HL-60/S4 (cell line): Measurements from ENCODE around the gene ENOX1.
"Not testable (repeated sequence)": the region's sequence is repeated elsewhere in the genome, so short reads cannot be mapped to it uniquely, and the experiment has no call there.

Experiments
- in situ Hi-C: fragments of 300-500 bp; cut with MboI; formaldehyde crosslinking; loops from 2 replicates; pipeline ENCODE4 v1.14.3; 2022; ENCODE audit warnings: low sequenced_read_pairs

The ENOX1 gene

DNA sequence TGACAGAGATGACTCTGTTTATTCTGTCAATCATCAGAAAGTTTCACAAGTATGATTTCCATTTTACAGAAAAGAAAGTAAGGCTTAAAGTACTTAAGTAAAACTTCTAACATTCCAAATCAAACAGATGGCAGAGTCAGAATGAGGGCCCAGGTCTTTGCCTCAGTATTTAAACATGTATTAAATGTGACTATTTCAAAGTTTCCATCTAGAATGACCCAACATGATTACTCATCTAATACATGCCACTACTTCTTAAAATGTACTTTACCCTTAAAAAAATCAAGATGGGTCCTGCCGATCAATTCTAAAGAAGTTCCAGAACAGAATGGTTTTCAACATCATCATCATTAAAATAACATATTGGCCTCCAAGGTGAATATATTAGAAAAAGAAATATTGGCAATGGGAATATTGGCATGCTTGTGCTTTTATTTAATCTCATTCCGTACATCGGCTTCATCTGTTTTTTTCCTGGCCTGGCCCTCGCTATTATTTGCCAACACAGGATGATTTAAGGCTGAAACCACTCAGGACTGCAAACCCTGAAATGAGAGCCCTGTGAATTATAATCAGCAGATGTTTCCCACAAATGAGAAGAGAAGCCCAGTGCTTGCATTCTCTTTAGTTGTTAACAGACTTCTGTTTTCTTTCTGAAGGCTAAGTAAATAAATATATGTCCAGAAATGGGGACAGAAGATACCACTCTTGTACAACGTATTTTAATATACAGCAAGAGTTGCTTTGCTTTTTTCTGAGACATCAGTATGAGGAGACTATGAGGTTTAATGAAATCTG lies 423.4 kb downstream of the ENOX1 start:
- in situ Hi-C loops, result no loop called here

DNA sequence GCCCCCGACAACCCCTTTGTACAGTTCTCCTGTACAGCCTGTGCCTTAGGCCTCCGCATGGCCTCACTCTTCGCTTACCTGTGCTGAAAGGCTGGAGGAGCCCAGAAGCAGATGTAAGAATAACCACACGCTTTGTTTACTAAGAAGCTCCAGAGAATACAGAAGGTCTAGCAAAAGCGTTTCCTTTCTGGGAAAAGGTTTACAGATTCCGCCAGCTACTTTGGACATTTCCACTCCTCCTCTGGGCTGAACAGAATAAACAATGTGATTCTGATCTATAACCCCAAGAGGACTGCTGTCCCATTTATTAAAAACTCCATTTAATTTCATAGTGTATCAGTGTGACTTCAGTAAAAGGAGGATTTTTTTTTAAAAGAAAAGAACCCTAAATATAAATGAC lies 424.2 kb downstream of the ENOX1 start:
- in situ Hi-C loops, result no loop called here

DNA sequence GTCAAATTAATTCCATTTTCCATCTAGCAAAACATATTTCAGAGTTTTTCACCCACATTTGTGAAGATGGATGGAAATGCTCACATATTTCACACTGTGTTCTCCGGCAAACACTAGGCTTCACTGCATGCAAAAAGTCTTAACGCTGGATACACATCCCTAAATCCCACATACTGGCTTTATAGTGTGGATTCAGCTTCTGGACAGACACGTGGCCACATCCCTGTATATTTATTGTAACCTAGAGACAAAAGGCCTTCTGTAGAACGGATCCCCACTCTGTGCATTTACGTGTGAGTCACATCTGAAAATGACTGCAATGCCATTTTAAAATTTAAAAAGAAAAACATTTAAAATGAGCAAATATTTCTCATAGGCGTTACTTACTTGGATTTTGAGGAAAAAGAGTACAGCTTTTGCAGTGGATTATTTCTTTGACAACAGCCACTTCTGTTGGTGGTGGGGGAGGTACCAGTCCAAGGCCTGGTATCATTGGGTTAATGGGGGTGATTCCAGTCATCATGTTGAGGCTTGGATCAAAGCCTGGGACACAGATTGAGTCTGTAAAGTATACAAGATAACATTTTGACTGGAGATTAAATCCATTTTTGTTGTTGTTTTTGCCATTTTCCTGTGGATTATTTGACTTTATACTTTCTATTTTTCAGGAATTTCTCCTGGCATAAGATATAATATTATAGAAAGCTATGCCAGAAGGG lies 425.7 kb downstream of the ENOX1 start:
- in situ Hi-C loops, result no loop called here

DNA sequence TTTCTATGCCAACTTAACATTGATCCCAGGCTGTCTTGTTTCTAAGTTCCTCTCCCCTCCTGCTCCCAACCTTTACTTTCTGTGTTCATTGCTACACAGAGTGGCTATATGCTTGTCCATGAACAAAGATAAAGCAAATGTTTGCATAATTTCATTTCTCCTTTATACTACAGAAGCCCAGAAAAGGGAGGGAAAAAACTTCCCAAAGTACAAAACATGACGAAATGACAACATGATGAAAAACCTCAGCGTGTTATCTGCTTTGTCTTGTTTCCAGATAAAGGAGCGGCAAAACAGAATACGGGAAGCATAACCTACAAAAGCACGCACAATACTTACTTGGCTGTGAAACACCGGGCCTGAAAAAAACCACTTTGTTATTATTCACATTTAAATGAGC lies 426.6 kb downstream of the ENOX1 start:
- in situ Hi-C loops, result no loop called here

DNA sequence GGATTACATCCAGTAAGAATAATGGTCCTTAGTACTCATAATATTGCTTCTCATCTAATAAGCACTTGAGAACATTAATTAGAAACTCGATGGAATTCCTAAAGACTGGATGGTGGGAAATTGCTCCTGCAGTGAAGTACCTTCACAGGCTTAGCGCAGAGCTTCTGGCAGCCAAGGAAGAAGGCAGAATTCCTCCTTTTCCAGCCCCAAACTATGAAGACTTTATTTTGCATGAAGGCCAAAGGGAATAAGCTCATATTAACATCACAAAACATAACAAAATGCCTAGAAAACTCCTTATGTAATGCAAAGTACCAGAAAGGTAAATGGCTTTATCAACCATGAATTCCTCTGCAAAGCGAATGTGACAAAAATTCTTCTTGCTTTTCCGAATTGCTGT lies 427.2 kb downstream of the ENOX1 start:
- in situ Hi-C loops, result no loop called here

DNA sequence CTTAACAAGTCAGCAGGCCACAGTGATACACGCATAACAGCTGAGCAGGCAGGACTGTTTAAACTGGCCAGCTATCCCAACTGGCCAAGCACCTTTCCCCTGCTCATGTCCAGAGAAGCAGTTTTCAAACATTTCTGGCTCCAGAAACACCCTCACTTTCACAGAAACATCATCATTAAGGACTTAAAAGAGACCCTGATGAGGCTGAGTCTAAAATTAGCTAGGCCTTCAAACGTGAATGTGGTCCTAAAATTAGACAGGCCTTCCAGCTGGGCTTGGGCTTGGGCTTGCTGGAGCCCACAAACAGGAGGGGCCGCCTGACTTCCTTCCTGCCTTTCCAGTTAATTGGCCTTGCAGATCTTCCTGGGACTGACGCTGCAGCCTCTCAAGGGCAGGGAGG lies 429.2 kb downstream of the ENOX1 start:
- in situ Hi-C loops, result no loop called here

DNA sequence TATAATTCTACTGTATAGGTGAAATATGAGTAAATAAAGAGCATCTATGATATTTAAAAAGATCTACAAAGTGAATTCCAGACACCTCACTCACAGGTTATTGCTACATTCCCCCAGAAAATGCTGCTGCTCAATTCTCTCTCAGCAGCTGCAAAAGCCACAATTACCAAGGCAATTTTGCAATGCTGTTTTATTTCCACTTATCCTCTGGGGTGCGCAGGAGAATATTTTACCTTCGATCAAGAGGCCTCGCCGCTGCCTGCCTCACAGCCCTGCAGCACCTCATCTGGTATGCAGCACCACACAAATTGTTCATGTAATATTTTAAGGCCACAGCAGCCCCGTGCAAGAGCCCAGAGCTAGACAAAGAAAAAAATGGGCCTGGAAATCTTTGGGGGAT lies 430.2 kb downstream of the ENOX1 start:
- in situ Hi-C loops, result no loop called here

DNA sequence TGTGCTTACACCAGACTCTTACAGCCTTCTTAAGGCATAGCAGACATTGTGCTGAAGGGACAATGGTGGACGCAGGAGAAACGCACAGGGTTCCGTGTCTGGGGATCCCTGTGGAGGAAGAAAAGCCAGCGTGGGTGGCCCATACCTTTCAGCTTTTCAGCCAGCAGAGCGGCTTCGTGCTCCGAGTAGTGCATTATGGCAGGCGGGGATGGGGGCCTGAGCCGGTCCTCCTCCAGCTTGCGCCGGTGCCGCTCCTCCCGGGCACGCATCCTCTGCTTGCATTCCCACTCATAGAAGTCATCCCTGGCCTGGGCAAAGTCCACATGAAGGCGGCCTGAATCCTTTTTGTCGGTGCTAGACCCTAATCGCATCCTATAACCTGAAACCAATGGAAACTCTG lies 431.0 kb downstream of the ENOX1 start:
- in situ Hi-C loops, result no loop called here

DNA sequence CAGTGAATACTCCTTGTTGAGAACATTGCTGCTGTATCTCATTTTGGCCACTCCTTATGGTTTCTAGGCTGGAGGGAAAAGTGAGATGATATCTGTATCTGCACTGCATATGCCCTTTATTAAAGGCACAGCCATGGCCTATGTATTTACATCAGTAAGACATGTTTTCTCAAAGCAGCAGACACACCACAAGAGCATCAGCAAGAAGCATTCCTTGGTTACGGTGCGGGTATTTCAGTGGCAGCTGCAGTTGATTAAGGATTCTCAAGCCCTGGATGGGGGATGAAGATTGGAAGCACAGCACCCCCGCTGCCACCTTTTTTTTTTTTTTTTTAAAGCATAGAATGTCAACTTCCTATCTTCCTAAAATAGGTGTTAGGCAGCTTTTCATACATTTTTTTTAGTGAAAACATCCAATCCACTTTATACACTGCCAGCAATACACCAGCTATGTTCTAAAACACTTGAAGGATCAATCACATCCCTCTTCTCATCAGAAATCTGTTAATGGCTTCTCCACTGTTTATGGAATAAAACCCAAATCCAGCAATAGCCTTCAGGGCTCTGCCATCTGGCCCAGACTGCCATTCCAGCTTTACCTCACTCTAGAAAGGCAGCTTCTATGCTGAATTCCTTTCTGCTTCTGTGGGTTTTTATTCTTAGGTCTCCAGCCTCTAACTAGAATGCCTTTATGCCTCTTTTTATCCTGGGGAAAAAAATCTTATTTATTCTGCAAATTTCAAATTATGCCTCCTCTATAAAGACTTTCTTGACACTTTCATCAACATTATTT lies 432.4 kb downstream of the ENOX1 start:
- in situ Hi-C loops, result no loop called here

DNA sequence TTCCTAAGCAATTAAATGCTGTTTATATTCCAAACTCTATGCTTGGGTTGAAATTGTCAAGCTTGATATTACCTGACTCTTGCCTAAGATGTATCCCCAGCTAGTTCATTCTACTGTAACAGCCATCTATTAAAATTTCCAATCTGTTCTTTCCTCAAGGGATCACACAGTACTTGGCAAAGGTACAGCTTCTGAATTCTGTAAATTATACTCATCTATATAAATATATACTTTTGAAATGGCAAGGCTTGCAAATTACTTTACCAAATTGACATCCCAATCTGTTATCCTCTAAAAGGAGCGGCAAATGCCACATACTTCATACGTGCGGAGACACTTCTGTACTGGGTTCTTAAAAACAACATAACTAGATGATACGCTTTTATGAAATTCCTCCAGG lies 433.1 kb downstream of the ENOX1 start:
- in situ Hi-C loops, result no loop called here

DNA sequence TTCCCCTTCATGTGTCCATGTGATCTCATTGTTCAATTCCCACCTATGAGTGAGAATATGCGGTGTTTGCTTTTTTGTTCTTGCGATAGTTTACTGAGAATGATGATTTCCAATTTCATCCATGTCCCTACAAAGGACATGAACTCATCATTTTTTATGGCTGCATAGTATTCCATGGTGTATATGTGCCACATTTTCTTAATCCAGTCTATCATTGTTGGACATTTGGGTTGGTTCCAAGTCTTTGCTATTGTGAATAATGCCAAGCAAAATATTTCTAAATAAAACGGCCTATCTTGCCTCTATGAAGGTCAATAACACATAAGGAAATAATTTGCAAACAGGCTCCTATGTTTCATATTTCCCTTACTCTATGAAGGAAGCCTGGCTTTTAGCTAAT lies 435.2 kb downstream of the ENOX1 start:
- in situ Hi-C loops, result not testable (repeated sequence)

DNA sequence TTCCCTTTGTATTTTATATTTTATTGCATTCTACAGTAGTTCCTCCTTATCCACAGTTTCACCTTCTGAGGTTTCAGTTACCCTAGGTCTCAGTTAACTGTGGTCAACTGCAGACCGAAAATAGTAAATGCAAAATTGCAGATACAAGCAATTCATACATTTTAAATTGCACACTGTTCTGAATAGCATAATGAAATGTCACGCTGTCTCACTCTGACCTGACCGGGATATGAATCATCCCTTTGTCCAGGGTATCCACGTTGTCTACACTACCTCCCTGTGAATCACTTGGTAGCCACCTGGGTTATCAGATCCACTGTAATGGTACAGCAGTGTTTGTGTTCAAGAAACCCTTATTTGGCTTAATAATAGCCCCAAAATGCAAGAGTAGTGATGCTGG lies 438.4 kb downstream of the ENOX1 start:
- in situ Hi-C loops, result no loop called here

DNA sequence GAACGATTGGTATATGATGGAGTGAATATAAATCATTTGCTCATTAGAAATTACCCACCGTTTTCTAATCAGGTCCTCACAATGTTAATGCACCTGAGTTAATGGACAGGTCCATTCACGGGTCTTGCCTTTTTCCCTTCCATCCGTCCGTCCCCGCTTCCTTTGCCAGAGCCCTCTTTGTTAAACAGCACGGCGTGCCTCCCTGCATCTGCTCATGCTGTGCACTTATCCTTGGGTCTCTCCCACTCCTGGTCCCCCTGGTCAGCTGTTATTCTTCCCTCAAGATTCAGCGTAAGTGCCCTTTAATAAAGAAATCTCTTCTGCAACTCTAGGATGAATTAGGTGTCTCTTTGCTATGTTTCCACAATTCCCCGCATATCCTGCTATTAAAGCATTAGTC lies 438.9 kb downstream of the ENOX1 start:
- in situ Hi-C loops, result no loop called here

DNA sequence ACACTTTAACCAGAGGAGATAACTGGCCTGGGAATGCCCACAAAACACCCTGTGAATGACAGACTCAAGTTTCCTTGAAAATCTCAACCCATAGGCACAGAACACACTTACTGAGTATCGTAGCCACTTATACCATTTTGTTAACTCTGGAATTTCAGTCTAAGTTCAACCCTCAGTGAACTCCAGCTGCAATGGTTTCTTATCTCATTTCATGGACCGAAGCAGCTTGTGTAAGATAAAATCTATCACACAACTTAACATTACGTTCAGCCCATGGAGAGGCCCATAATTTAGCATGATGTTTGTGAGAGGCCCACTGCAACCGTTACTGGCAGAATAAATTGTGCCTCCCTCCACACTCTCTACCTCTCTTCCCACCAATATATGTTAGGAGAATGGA lies 440.3 kb downstream of the ENOX1 start:
- in situ Hi-C loops, result no loop called here

DNA sequence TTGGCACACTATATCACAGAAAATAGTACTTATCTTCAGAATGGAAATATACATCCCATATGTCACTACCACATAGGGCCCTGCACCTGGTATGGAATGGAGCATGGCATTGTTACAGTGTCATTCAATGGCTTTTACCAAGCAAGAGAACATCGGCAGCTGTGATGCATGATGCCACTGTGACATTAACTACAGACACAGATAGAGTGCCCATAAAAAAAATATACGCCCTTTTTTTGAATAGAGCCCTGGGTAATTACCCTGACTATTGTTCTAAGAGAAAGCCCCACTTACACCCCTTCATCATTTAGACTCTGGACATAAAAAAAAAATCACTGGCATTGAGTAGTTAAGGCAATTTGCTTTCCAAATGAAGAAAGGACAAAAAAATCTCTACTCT lies 443.1 kb downstream of the ENOX1 start:
- in situ Hi-C loops, result no loop called here

DNA sequence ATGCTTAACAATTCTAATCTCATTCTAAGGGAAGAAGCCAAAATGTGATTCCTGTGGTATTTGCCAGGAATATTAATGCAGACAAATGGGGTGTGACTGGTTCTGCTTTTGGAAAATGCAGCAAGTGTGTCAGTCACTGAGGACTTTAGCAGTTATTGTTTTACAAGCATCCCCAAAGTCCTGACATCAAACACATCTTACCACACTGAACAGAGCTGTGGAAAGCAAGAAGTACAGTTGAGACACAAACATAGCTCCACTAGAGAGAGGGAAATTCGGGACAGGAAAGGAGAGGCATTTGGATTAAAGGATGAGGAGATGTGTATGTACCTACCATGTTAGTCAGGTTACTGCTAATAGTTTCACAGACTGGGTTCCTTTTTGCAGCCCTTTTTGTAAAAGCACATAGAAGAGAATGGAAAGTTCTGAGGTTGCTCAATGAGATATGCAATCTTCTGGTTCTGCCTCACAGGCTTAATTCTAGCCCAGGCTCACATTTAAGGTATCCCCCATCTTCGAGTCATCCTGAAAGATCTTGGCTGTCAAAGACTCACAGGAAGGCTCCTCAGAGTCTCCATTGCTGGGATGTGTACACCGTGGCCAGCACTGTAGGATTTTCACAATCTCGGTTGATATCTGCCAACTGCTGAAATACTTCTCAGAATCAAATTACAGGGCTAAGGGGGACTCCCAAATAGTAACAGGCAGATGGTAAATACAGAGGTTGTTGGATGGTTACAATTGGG lies 446.8 kb downstream of the ENOX1 start:
- in situ Hi-C loops, result no loop called here

DNA sequence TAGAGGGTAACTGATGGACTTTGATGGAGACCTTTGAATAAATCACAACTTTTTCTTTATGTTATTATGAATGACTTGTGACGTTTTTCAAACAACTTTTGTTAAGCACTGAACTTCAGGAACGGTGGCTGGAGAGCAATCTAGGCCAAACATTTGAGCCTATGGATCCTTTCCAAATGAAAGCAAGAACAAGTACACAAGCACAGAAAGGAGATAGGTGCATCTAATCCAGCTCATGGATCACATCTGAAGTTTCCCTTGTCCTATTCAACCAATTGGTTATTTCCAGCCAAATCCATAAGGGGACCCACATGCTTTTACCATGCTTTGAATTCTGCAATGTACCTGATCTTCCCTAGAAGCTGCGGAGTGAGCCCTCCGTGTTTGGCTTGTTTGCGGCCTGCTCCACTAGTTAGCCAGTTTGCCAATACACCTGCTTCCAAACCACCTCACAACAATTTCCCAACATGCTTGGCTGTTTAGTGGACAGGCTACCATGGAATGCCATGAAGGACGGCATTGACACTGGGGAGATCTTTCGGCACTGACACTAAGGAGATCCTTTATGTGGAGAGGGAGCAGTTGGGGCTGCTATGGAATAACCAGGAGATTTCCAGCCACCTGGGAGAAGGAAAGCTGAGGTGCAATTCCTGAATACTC lies 447.5 kb downstream of the ENOX1 start:
- in situ Hi-C loops, result no loop called here

DNA sequence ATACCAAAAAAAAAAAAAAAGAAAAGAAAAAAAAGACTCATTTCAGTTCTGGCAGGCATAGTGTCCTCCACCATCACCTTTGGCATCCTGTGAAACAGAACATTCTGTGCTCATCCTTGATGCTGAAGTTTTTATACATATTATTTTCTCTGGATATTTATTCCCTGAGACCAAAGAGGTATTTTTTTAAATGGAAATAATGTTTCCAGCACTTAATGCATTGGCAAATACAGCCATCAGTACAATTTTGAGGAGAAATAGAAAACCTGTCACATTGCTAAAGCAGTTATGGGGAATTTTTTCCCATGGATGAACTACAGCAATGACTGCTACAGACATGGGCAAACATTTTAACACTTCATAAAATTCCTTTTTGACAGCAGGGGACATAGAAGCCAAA lies 451.0 kb downstream of the ENOX1 start:
- in situ Hi-C loops, result no loop called here

DNA sequence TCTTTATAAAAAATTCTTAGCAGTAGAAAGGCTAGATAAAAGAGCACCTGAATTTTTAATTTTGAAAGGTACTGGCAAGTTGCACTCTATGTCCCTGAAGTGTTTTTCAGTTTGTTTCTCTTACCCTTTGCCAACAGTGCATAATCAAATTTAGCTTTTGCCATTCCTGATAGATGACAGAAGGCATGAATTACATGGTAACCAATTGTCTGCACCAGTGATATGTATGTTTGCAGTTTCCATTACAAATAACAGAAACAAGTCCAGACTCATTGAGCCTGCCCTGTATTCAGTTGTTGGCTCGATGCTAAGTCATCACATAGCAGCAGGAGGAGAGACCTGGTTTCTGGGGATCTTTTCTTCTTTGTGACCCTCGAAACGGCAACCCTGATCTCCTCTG lies 453.6 kb downstream of the ENOX1 start:
- in situ Hi-C loops, result no loop called here

DNA sequence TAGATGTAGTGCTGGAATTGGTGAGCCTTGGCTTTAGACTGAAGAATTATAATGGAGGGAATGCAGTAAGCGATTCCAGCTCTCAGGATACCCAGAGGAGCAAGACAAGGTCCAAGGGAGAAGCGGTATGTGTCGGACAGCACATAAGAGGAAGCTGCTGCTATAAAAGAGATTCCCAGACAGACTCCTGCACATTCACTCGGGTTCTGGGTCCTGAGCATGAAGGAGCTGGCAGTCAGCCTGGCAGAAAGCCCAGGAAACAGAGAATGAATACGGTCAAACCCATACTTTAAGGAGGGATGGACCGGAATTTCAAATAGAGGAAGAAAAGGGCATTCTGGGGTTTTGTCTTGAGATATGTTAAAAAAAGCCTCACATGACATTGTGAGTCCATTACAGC lies 455.1 kb downstream of the ENOX1 start:
- in situ Hi-C loops, result no loop called here

DNA sequence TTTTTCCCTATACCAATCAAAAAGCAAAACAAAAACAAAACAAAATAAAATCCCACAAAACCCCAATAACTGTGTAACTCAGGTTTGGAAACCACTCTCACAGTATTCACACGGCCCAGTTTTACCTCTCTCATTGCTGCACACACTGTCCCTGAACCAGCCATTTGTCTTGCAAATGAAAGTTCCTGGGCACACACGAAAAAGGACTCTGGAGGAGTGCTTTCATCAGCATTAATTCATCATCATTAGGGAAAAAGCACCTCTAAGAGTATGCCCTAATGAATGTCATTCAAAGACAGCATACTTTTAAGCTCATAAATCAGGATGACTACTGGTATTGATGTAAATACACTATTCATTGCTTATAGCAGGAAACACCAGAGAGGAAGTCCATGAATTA lies 457.1 kb downstream of the ENOX1 start:
- in situ Hi-C loops, result no loop called here
